Calu3 (cell line): ENCODE data around the gene PLEKHJ1. TPM values are rescaled to one million over a fixed set of nuclear protein-coding genes. Genes with fewer than 3 reads are reported as not detected.

Experiments
- BruUV-seq: library from RNA; stranded (reverse); fragments of 400-500 nt; replicated peaks from 2 replicates; lab custom pipeline; 2021; lab: Mats Ljungman, UMichigan
- CTCF ChIA-PET: fragments of 300-600 bp; sonication (Branson Sonifier 250); formaldehyde crosslinking; loops from one replicate; lab custom pipeline; 2022; ENCODE audit warnings: antibody characterized with exemption; lab: Charles Lee
- DNase-seq: peaks from one replicate; pipeline ENCODE4 v3.0.0; 2022
- H3K27ac Mint-ChIP-seq: one replicate; pipeline ENCODE4 v1.8.0; 2022; ENCODE audit warnings: mixed read lengths; ENCODE audit not compliant: unreplicated experiment
- H3K27me3 Mint-ChIP-seq: one replicate; pipeline ENCODE4 v1.8.0; 2022; ENCODE audit warnings: mixed read lengths; ENCODE audit not compliant: unreplicated experiment
- H3K36me3 Mint-ChIP-seq: one replicate; pipeline ENCODE4 v1.8.0; 2022; ENCODE audit warnings: mild to moderate bottlenecking, moderate library complexity, mixed read lengths; ENCODE audit not compliant: insufficient read depth, unreplicated experiment
- H3K4me1 Mint-ChIP-seq: one replicate; pipeline ENCODE4 v1.8.0; 2022; ENCODE audit warnings: mild to moderate bottlenecking, low read depth, mixed read lengths; ENCODE audit not compliant: unreplicated experiment
- H3K4me3 Mint-ChIP-seq: one replicate; pipeline ENCODE4 v1.8.0; 2022; ENCODE audit warnings: mild to moderate bottlenecking, low read depth, moderate library complexity, mixed read lengths; ENCODE audit not compliant: unreplicated experiment
- H3K9me3 Mint-ChIP-seq: one replicate; pipeline ENCODE4 v1.8.0; 2022; ENCODE audit warnings: low read depth, mixed read lengths; ENCODE audit not compliant: unreplicated experiment
- CTCF ChIP-seq: fragments of 200-600 bp; IDR thresholded peaks from one replicate; pipeline ENCODE4 v1.8.0; 2022; ENCODE audit warnings: antibody characterized with exemption; ENCODE audit not compliant: unreplicated experiment
- intact Hi-C: fragments of 100-400 bp; cut with micrococcal nuclease; formaldehyde crosslinking; loops from one replicate; pipeline ENCODE4 v1.10.0; 2022; ENCODE audit not compliant: unreplicated experiment
- total RNA-seq: library from RNA; stranded (reverse); gene quantifications from 2 replicates; pipeline ENCODE4 v1.2.3, GENCODE V29; 2022

PLEKHJ1 gene
- total RNA-seq, 1 experiment from 2014 or later, result 38.7 TPM

- no peak for DNase-seq
- intact Hi-C loops, result no loop called here
- Mint-ChIP-seq H3K4me3 (no peak overlapping the region), H3K36me3 (peaks cover 49% of the 10 kb centered on the region), H3K27me3 (no peaks in the 10 kb centered on the region), H3K27ac (no peak overlapping the region), H3K4me1 (peaks cover 10% of the 10 kb centered on the region), H3K9me3 (no peaks in the 10 kb centered on the region)
- no peak for TF ChIP-seq CTCF
- no TSS peak for BruUV-seq
- CTCF ChIA-PET, result no interaction called here
Observed at GRCh38 chr19:2277138-2277537, 41.0 kb upstream of the PLEKHJ1 start.

- no TSS peak for BruUV-seq
- Mint-ChIP-seq H3K9me3 (no peaks in the 10 kb centered on the region), H3K36me3 (peaks cover 56% of the 10 kb centered on the region), H3K27ac (no peak overlapping the region), H3K27me3 (no peaks in the 10 kb centered on the region), H3K4me3 (no peak overlapping the region), H3K4me1 (peaks cover 16% of the 10 kb centered on the region)
- CTCF ChIA-PET, result no interaction called here
- DNase-seq, result no peak
- TF ChIP-seq CTCF, result no peak
- intact Hi-C loops, result no loop called here
Observed at GRCh38 chr19:2276429-2276986, 40.4 kb upstream of the PLEKHJ1 start.

- no peak for TF ChIP-seq CTCF
- Mint-ChIP-seq H3K4me3 (no peak overlapping the region), H3K4me1 (peaks cover 17% of the 10 kb centered on the region), H3K9me3 (no peaks in the 10 kb centered on the region), H3K27me3 (no peaks in the 10 kb centered on the region), H3K27ac (no peak overlapping the region), H3K36me3 (peaks cover 63% of the 10 kb centered on the region)
- DNase-seq, result no peak
- no TSS peak for BruUV-seq
- CTCF ChIA-PET, result no interaction called here
- intact Hi-C loops, result no loop called here
Observed at GRCh38 chr19:2275588-2276428, 39.7 kb upstream of the PLEKHJ1 start.

GRCh38 chr19:2274931-2275535 is 38.9 kb upstream of the PLEKHJ1 start:
- BruUV-seq, result no TSS peak
- Mint-ChIP-seq H3K9me3 (no peaks in the 10 kb centered on the region), H3K27me3 (no peaks in the 10 kb centered on the region), H3K27ac (no peak overlapping the region), H3K4me3 (no peak overlapping the region), H3K4me1 (peaks cover 17% of the 10 kb centered on the region), H3K36me3 (peaks cover 70% of the 10 kb centered on the region)
- peak; percentile 29 for TF ChIP-seq CTCF
- intact Hi-C loops, result loop anchor here (5.0 kb wide), 2 partner anchors 38 to 118 kb away; partner anchors contain the start of genes PLEKHJ1 and SF3A2
- CTCF ChIA-PET, result no interaction called here
- peak; percentile 45 for DNase-seq
